Kidney (tissue), 14 donors: ENCODE measurements around the gene STC2. TPM values are rescaled to one million over a fixed set of nuclear protein-coding genes. Genes with fewer than 3 reads are reported as not detected.

Source experiments
- DNase-seq, 5 donors: peaks; one replicate each; pipeline ENCODE4 v3.0.0-alpha.2; 2013 to 2020
- FAIRE-seq: peaks from 2 replicates; lab custom pipeline; 2012; peaks lifted over from hg19 to GRCh38; lab: Jason Lieb, UNC
- H3K27ac ChIP-seq, 2 donors: one replicate each; pipeline ENCODE4 v1.7.0; 2013; ENCODE audit warnings: low read depth in 2 of 2, low read length in 2 of 2, inconsistent platforms in 1 of 2
- H3K27me3 ChIP-seq: one replicate; pipeline ENCODE4 v1.7.1; 2013; ENCODE audit warnings: low read length, inconsistent platforms; ENCODE audit not compliant: control insufficient read depth, insufficient read depth
- H3K36me3 ChIP-seq, 3 donors: one replicate each; pipeline versions ENCODE4 v1.7.0 to v1.7.1; 2013; ENCODE audit warnings: low read length in 3 of 3, control low read depth in 1 of 3, inconsistent platforms in 1 of 3; ENCODE audit not compliant: insufficient read depth in 3 of 3, control insufficient read depth in 2 of 3
- H3K4me1 ChIP-seq, 3 donors: one replicate each; pipeline versions ENCODE4 v1.7.0 to v1.7.1; 2013; ENCODE audit warnings: low read length in 3 of 3, inconsistent platforms in 1 of 3, low read depth in 1 of 3; ENCODE audit not compliant: control insufficient read depth in 2 of 3, insufficient read depth in 2 of 3
- H3K4me3 ChIP-seq, 3 donors: one replicate each; pipeline versions ENCODE4 v1.7.0 to v1.8.1; 2013; ENCODE audit warnings: low read length in 3 of 3, control low read depth in 1 of 3, inconsistent platforms in 1 of 3
- H3K9ac ChIP-seq, 3 donors: one replicate each; pipeline versions ENCODE4 v1.7.0 to v1.7.1; 2013; ENCODE audit warnings: low read length in 3 of 3, control low read depth in 1 of 3, inconsistent platforms in 1 of 3
- H3K9me3 ChIP-seq, 3 donors: one replicate each; pipeline versions ENCODE4 v1.7.0 to v1.7.1; 2013; ENCODE audit warnings: low read length in 3 of 3, control low read depth in 1 of 3, inconsistent platforms in 1 of 3; ENCODE audit not compliant: control insufficient read depth in 2 of 3, insufficient read depth in 1 of 3
- CTCF ChIP-seq: IDR thresholded peaks from 3 replicates; pipeline ENCODE4 v1.5.1; 2012; ENCODE audit warnings: mild to moderate bottlenecking, moderate library complexity, borderline replicate concordance; ENCODE audit not compliant: insufficient read depth; ENCODE audit errors: extremely low read depth
- intact Hi-C: fragments of 100-400 bp; cut with DNase I; formaldehyde crosslinking; loops from one replicate; pipeline ENCODE4 v1.11.1; 2022
- polyA plus RNA-seq: library from polyadenylated mRNA; stranded (reverse); fragments of 350-450 nt; fragmentation: Illumina TruSeq; extraction: RNeasy Lipid Tissue Mini Kit (QIAGEN cat#74804); gene quantifications from one replicate; pipeline ENCODE4 v1.2.3, GENCODE V29; 2014; ENCODE audit warnings: low read depth, low replicate concordance; ENCODE audit not compliant: insufficient read depth
- total RNA-seq: library from RNA; stranded (reverse); fragmentation: NEBNext Ultra II Directional; extraction: Animal tissue kit (Norgen Biotek cat#: 25700); gene quantifications from one replicate; pipeline ENCODE4 v1.2.1, GENCODE V29; 2021
- donor health status: control.
- donor health status: control.
- donor health status: control.
- donor health status: control.
- donor health status: control.
- donor health status: DM: yes; HTN: yes; CAD: no.
- donor health status: Normal renal cell carcinoma (clear cell type).

STC2 gene
- total and polyA plus RNA-seq, 2 donors from 2014 or later = 2.1 to 2.7 TPM

GRCh38 chr5:173330338-173331206 lies 2.4 kb upstream of the STC2 start:
- H3K4me3 ChIP-seq = no peak overlapping the region
- no peak overlapping the region for H3K27ac ChIP-seq
- no peak for TF ChIP-seq CTCF
- FAIRE-seq = no peak
- intact Hi-C loops = no loop called here
- no peaks in the 10 kb centered on the region for H3K36me3 ChIP-seq
- no peaks in the 10 kb centered on the region for H3K9me3 ChIP-seq
- peaks cover 0 to 20% (median 3%) of the 10 kb centered on the region in 3 donors for H3K4me1 ChIP-seq
- H3K27me3 ChIP-seq = peaks cover 20% of the 10 kb centered on the region
- no peak for DNase-seq
- H3K9ac ChIP-seq = no peak overlapping the region

- H3K27me3 ChIP-seq = peaks cover 20% of the 10 kb centered on the region
- H3K4me1 ChIP-seq = peaks cover 0 to 20% (median 3%) of the 10 kb centered on the region in 3 donors
- no peak for FAIRE-seq
Observed at GRCh38 chr5:173329491-173330337, 1.5 kb upstream of the STC2 start.

GRCh38 chr5:173328844-173329490 lies 753 bp upstream of the STC2 start:
- Histone ChIP-seq H3K27ac (no peak overlapping the region), H3K4me3 (peak overlapping the region; percentile 9 to 58 (median 56)), H3K9ac (no peak overlapping the region), H3K9me3 (no peaks in the 10 kb centered on the region), H3K36me3 (no peaks in the 10 kb centered on the region), H3K4me1 (peaks cover 0 to 22% (median 9%) of the 10 kb centered on the region in 3 donors), H3K27me3 (peaks cover 20% of the 10 kb centered on the region)
- DNase-seq (peak in 4 of 5 donors; percentile 45 to 64 (median 58)), FAIRE-seq (no peak)
- intact Hi-C loops = loop anchor here (5.0 kb wide), 1 partner anchor 37 kb away; no protein-coding TSS in a partner anchor
- no peak for TF ChIP-seq CTCF

More at GRCh38 chr5:173329491-173330337, 1.5 kb upstream of the STC2 start:
- Histone ChIP-seq H3K4me3 (peak overlapping the region in 2 of 3 donors; percentile 56 to 58), H3K36me3 (no peaks in the 10 kb centered on the region), H3K9me3 (no peaks in the 10 kb centered on the region), H3K9ac (no peak overlapping the region), H3K27ac (no peak overlapping the region)
- no peak for TF ChIP-seq CTCF
- DNase-seq = peak in 4 of 5 donors; percentile 54 to 79 (median 62)
- intact Hi-C loops = loop anchor here (5.0 kb wide), 1 partner anchor 37 kb away; no protein-coding TSS in a partner anchor
